ENCODE data around the gene ZNF236. TPM values are rescaled to one million over a fixed set of nuclear protein-coding genes. Genes with fewer than 3 reads are reported as not detected.

ZNF236 gene
- total RNA-seq, 1 donor = 13.6 TPM

DNA sequence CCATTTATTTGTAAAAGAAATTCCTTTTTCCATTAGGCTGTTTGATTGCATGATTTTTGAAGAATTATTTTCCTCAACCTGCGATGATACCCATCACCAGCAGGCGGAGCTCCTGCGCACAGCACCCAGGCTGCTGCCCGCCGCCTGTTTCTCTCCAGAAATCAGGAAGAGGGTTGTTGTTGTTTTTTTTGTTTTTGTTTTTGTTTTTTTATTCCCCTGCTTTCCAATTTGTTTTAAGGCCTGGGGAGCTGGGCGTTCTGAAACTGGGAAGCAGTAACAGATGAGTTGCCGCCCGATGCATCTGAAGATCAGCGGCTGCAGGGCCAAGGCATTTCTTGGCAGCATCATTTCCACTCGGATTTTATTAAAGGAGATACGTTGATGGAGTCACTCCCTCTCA lies 178.2 kb downstream of the ZNF236 start:
- DNase-seq (ENCODE audit: low read depth) = peak; percentile 57
- TF ChIP-seq, protein P1, sequence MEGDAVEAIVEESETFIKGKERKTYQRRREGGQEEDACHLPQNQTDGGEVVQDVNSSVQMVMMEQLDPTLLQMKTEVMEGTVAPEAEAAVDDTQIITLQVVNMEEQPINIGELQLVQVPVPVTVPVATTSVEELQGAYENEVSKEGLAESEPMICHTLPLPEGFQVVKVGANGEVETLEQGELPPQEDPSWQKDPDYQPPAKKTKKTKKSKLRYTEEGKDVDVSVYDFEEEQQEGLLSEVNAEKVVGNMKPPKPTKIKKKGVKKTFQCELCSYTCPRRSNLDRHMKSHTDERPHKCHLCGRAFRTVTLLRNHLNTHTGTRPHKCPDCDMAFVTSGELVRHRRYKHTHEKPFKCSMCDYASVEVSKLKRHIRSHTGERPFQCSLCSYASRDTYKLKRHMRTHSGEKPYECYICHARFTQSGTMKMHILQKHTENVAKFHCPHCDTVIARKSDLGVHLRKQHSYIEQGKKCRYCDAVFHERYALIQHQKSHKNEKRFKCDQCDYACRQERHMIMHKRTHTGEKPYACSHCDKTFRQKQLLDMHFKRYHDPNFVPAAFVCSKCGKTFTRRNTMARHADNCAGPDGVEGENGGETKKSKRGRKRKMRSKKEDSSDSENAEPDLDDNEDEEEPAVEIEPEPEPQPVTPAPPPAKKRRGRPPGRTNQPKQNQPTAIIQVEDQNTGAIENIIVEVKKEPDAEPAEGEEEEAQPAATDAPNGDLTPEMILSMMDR (IDR thresholded peaks at IDR 0.05; ENCODE audit: insufficient read depth, low read length) = peak; percentile 97
- peak overlapping the region; percentile 49 for H3K4me3 ChIP-seq (ENCODE audit: low read depth, low read length)

- H3K4me3 ChIP-seq (ENCODE audit: low read depth, low read length) = no peak overlapping the region
- no peak for DNase-seq (ENCODE audit: low read depth)
- TF ChIP-seq, protein P1 (IDR thresholded peaks at IDR 0.05; ENCODE audit: insufficient read depth, low read length) = no peak
Observed at GRCh38 chr18:77001041-77001440, 178.7 kb downstream of the ZNF236 start.

DNA sequence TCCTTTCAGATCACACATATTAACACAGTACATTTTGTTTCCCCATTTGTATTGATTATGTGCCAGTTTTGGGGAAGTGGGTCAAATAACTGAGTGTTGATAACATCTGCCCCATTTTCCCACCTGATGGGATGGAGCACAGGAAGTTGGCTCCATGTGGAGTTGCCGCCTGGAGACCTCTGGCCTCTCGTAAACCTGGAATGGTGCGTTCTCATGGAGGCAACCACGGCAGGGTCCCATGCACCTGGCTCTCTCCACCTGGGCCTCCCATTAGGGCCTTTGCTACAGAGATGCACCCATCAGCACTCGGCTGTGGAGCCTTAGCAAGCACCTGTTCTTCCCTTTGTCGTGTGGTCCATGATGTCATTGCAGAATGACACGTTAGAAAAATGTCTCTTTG lies 179.6 kb downstream of the ZNF236 start:
- no peak for DNase-seq (ENCODE audit: low read depth)
- no peak overlapping the region for H3K4me3 ChIP-seq (ENCODE audit: low read depth, low read length)
- TF ChIP-seq, protein P1 (IDR thresholded peaks at IDR 0.05; ENCODE audit: insufficient read depth, low read length) = no peak

GRCh38 chr18:77002496-77002895 lies 180.1 kb downstream of the ZNF236 start:
- H3K4me3 ChIP-seq (ENCODE audit: low read depth, low read length) = no peak overlapping the region
- DNase-seq (ENCODE audit: low read depth) = no peak
- TF ChIP-seq, protein P1 (IDR thresholded peaks at IDR 0.05; ENCODE audit: insufficient read depth, low read length) = no peak

DNA sequence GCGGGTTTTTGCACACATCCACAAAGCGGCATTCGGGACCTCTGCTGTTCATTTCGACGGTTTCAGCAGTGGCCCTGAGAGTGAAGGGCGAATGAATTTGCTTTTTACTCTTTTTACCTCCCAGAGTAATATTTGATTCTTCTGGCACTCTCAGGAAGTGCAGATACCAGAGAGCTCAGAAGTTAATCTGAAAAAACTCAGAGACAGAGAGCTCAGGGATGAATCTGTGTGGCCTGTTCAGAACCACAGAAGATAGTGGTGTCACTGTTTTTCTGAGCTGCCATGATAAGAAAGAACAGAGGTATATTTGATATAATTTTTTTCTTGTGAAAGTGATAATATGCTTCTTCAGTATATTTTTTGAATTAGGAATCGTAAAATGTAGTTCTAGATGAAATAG lies 181.0 kb downstream of the ZNF236 start:
- TF ChIP-seq, protein P1 (IDR thresholded peaks at IDR 0.05; ENCODE audit: insufficient read depth, low read length) = no peak
- no peak overlapping the region for H3K4me3 ChIP-seq (ENCODE audit: low read depth, low read length)
- no peak for DNase-seq (ENCODE audit: low read depth)

DNA sequence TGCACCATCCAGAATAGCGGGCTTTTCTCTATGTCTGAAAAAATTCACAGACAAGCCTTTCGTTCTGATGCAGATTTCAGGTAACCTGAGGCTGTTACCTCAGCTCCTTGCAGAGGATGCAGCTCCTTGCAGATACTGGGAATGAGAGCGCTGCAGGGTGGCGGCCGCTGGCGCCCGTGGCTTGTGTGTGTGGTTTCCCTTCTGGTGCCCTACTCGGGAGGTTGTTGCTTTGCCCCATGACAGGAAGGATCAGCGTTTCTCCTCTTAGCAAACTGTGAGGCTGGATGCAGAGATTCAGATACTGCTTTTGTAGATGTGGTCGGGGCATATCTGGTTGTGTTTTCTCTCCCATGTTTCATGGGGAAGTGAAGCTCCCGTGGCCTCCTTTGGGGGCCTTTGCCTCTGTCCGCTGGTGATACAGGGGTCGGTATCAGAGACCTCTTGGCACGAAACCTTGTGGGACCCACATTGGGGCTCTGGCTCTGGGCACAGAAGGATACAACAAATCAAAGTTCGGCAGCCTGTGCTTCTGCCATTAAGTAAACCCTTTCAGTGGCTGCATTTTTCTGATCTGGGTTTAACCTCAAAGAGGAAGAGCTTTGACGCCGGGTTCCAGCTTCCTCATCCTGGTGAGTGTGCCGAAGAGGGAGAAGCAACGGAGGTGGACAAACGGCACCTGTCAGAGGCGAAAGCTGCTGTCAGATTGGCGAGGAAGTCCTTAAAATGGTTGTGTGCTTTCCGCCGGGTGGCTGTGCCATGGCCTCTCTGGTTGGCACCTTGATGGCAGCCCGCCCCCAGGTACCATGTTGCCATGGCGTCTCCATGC lies 182.4 kb downstream of the ZNF236 start:
- TF ChIP-seq, protein P1 (IDR thresholded peaks at IDR 0.05; ENCODE audit: insufficient read depth, low read length) = no peak
- no peak for DNase-seq (ENCODE audit: low read depth)
- no peak overlapping the region for H3K4me3 ChIP-seq (ENCODE audit: low read depth, low read length)

Data from fibroblast of the aortic adventitia (primary cell).